Measurements from ENCODE around the gene MGAT3.

MGAT3 gene

DNA sequence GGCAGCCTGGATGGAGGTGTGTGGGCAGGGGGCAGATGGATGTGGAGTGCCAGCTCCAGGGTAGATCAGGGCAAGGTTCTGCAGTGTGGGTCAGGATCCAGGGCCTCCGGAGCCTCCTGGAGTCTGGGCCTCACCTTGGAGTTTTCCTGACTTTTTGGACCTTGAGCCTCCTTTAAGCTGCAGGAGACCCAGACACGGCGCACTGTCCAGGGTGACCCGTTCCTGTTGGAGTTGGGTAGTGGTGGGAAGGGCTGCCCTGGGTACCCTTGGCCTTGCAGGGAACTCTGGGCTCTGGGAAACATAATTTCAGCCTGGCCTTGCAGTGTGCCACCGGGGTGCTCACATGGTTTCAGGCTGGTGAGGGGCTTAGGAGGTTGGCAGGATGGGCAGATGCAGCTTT is 17.0 kb downstream of the MGAT3 start:
- no peak for DNase-seq

DNA sequence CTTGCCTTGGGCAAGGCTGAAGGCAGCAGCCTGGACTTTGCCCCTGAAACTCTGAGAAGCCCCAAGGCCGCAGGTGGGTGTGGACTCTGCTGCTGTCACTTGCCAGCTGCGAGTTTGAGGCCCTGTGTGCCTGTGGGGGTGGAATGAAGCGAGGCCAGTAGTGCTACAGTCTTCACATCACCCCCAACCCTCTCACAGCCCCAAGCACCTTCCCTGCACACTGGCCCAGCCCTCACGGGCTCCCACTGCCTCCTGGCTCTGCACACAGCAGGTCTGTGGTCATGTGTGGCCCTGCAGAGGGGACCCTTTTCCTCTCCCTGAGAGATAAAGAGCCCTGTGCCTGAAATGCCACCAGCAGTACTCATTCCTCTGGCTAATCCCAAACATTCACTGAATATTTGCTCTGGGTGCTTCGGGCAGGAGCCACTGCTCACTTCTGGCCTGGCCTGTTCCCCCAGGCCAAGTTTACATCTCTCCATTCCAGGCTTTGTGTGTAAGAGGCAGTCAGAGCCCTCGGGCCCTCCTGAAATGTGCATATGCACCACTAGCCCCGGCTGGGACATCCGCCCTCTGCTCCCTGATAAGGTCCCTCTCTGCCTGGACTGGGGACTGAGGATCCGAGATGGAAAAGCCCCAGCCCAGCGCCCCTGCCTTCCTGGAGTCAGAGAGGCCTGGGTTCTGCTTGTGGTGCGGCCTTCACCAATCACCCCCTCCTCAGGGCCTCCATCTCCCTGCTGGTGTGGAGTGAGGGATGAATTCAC is 17.7 kb downstream of the MGAT3 start:
- no peak for DNase-seq

GRCh38 chr22:39475337-39475736 is 18.5 kb downstream of the MGAT3 start:
- no peak for DNase-seq

DNA sequence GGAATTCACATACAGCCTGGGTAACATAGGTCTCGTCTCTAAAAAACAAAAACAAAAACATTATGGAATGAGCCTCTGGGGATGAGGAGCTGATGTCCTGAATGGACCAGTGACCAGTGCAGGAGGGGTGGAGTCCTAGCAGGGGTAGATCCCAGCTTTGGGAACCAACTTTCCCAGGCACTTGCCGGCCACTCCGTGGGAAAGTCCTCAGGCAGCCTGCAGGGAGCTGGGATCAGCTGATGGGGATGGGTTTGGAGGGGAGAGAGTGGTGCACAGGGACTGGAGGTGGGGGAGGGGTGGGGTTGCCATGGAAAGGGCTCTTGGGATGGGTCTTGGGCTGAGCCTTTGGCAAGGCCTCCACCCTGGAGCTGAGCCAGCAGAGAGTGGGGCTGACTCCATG is 19.1 kb downstream of the MGAT3 start:
- DNase-seq, result no peak

- no peak for DNase-seq
These were observed 19.9 kb downstream of the MGAT3 start for GRCh38 chr22:39476664-39477063.

- DNase-seq, result no peak
These were observed 20.7 kb downstream of the MGAT3 start for GRCh38 chr22:39477542-39477941.

DNA sequence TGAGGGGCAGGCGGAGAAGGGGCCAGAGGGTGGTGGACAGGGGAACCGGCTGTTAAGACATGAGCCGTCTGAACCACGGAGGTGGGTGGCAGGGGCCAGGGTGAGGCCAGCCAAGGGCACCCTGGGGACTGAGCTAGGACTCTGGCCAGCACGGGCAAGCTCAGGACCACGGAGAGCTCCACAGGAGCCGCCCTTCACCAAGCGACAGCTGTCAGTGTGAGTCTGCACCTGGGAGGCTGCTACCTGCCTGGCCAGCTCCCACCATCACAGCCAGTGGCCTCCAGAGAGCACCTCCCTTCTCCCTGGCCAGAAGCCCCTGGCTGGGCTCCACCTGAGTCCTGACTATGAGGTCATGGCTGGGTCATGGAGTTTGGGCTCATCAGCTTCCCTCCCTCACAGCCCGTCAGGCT is 21.6 kb downstream of the MGAT3 start:
- no peak for DNase-seq

DNA sequence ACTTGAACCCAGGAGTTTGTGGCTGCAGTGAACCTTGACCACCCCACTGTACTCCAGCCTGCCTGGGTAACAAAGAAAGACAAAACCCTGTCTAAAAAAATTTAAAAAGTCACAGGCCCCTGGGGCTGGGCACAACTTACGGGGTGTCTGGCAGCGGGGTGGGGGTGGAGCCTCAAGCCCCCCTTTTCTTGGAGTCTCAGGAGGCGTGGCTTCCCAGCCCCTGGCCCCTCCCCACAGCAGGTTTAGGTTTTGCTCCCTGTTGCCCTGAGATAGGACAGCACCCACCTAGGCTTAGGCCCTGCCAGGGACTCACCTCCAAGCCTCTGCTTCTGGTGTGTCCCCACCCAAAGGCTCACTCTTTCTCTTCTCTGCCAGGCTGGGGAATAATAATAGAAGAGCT is 22.4 kb downstream of the MGAT3 start:
- no peak for DNase-seq

DNA sequence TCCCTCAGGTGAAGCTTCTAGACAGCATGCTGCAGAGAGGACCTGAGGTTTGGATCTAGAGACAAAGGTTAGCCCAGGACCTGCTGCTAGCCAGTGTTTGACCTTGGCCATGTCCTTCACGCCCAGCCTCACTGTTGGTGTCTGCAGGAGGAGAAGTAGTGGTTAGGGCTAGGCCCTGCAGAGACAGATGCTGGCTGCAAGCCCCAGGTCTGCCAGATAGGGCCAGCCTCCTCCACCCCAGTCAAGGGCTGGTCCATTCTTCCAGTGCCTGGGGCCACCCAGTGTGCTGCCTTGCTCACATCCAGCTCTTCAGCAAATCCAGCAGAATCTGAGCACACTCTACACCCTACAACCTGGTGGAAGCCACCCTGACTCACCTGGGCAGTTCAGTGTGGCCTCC is 23.7 kb downstream of the MGAT3 start:
- no peak for DNase-seq

- no peak for DNase-seq
These were observed 24.2 kb downstream of the MGAT3 start for GRCh38 chr22:39481054-39481453.

DNA sequence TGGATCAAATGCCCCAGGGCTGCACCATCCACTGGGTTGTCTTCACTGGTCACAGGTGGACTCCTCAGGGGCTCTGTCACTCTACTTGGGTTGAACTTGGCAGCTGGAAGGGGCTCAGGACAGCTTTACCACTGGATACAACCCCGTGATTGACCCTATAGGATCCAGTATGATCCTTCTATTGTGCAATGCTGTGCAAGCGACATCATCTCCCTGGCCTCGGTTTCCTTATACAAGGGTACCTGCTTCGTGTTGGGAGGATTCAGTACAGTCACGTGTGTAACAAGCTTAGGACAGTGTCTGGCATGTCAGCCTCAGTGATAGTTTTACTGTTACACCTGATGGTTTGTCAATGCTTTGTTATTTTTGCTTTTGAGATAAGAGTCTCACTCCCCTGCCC is 24.8 kb downstream of the MGAT3 start:
- no peak for DNase-seq

DNA sequence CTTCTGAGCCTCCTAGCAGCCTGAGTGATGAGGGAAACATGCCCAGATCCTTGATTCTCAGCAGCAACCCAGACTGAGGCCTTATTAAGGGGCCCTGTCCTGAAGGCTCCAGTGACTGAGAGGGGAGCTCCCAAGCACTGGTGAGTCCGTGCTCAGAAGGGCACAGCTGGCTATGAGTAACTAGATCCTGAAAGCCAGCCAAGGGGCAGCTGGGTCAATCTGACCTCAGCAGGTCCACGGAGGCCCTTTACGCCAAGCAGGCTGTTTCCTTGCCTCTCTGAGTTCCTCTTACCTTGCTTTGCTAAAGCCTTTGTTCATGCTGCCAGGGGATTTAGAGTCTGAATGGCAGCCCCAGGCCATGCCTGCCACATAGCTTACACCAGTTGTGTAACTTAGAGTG is 26.0 kb downstream of the MGAT3 start:
- DNase-seq, result no peak

DNA sequence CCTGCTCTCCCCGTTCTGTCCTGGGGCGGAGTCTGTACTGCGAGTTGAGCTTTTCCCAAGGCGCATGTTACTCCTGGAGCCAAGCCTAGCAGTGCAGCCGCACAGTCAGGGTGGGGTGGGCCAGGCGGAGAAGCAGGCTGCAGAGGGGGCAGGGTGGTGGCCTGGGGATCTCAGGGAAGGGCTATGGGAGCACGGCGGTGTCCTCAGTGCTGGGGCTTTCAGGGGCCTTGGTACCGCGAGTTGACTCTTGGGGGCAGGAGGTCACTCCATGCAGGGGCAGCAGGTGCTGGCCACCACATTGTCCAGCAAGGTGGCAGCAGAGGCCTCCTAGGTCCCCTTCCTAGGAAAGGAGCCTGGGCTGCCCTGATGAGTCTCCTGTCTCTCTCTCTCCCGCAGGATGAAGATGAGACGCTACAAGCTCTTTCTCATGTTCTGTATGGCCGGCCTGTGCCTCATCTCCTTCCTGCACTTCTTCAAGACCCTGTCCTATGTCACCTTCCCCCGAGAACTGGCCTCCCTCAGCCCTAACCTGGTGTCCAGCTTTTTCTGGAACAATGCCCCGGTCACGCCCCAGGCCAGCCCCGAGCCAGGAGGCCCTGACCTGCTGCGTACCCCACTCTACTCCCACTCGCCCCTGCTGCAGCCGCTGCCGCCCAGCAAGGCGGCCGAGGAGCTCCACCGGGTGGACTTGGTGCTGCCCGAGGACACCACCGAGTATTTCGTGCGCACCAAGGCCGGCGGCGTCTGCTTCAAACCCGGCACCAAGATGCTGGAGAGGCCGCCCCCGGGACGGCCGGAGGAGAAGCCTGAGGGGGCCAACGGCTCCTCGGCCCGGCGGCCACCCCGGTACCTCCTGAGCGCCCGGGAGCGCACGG is 30.4 kb downstream of the MGAT3 start:
- DNase-seq, result no peak

- no peak for DNase-seq
These were observed 31.2 kb downstream of the MGAT3 start for GRCh38 chr22:39487826-39488520.

DNA sequence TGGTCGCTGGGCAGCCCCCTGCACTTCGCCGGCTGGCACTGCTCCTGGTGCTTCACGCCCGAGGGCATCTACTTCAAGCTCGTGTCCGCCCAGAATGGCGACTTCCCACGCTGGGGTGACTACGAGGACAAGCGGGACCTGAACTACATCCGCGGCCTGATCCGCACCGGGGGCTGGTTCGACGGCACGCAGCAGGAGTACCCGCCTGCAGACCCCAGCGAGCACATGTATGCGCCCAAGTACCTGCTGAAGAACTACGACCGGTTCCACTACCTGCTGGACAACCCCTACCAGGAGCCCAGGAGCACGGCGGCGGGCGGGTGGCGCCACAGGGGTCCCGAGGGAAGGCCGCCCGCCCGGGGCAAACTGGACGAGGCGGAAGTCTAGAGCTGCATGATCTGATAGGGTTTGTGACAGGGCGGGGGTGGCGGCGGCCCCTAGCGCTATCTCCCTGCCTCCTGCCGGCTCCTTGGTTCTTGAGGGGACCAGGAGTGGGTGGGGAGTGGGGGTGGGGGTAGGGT is 31.8 kb downstream of the MGAT3 start:
- no peak for DNase-seq

DNA sequence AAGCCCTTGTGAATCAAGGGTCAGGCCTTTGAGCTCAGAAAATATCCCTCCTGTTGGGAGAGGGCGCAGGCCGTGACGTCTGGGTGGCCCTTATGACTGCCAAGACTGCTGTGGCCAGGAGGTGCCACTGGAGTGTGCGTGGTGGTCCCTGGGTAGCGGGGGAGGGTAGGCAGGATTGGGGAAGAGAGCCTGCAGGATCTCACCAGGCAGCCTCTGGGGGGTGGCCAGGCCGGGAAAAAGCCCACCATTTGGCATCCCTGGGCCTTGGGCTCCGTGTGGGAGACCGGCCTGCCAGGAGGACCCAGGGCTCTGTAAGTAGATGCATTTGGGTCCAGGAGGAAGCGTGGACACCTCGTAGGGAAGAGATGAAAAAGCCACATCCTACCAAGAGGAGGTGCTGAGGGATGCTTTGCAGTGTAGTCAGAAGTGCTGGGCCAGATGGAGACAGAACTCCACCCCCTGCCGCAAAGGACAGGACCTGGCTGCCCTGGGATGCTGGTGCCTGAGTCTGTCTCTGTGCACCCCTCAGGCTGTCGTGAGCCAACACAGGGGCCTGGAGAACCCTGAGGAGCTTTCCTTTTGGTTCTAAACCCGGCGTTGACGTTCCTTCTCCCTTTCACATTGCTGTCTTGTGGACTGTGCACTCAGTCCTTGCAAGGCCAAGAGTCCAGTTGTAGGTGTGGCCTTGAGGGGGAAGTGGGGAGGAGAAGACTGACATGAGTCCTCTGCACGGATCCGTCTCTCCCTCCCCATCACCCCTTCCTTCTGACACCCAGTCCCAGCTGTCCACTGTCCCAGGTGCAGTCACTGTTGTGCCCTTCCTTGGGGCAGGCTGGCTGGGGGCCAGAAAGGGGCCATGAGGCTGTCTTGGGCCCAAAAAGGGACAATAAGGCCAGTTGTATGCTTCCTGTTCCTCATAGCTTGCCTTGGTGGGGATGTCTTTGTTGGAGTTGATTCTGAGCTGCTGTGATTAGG is 32.6 kb downstream of the MGAT3 start:
- DNase-seq, result no peak

GRCh38 chr22:39490135-39490798 is 33.5 kb downstream of the MGAT3 start:
- peak; percentile 79 for DNase-seq

GRCh38 chr22:39490966-39491680 is 34.3 kb downstream of the MGAT3 start:
- DNase-seq, result no peak

DNA sequence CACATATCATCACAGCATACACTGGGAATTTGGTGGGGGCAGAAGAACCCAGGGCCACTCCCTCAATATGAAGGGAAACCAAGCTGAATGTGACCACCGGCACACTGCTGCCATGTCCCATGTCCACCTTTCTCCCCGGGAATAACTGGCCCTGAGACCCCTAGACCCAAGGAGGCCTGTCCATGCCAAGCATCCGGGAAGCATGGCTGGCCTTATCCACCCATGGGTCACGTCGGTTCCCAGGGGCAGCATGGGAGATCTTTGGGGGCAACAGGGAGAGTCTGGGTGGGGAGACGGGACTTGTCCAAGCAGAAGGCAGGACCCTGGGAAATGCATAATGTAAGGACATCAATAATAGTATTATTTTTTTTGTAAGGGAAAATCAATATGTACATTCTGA is 34.9 kb downstream of the MGAT3 start:
- no peak for DNase-seq

GRCh38 chr22:39492186-39492585 is 35.4 kb downstream of the MGAT3 start:
- no peak for DNase-seq

DNA sequence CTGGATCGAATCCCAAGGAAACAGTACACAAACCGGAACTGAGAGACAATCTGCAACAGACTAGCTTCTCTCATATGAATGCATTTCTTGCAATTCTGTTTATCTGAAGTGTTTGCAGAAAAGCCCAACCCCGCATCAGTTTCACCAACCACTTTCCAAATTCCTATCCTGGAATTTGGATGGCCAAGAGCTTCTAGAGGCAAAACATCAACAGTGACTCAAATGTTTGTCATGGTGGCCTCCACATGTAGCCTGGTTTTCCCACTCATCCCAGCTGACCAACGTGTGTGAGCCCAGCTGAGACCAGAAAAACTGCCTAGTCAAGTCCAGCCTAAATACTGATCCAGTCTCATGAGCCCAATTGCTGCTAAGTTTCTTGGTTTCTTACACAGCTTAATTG is 36.9 kb downstream of the MGAT3 start:
- no peak for DNase-seq
